ENCODE results near the gene GPATCH11.

DNA sequence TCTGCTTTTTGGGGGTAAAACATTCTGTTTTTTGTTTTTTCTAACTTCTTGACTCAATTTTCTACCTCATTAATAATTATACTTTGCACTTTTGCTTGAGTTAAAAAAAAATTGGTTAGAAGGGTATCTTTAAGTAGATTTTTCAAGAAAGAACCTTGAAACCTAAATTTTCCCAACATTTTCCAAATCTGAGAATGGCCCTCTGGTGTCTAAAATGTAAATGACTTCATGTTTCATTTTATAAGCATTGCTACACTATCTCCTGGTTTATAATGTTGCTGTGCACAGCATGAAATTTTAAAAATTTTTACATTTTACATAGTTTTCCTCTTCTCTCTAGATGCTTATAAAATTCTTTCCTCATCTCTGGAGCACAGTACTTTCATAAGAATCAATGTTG lies 58.2 kb downstream of the GPATCH11 start:
- TF ChIP-seq, protein P1, sequence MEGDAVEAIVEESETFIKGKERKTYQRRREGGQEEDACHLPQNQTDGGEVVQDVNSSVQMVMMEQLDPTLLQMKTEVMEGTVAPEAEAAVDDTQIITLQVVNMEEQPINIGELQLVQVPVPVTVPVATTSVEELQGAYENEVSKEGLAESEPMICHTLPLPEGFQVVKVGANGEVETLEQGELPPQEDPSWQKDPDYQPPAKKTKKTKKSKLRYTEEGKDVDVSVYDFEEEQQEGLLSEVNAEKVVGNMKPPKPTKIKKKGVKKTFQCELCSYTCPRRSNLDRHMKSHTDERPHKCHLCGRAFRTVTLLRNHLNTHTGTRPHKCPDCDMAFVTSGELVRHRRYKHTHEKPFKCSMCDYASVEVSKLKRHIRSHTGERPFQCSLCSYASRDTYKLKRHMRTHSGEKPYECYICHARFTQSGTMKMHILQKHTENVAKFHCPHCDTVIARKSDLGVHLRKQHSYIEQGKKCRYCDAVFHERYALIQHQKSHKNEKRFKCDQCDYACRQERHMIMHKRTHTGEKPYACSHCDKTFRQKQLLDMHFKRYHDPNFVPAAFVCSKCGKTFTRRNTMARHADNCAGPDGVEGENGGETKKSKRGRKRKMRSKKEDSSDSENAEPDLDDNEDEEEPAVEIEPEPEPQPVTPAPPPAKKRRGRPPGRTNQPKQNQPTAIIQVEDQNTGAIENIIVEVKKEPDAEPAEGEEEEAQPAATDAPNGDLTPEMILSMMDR (IDR thresholded peaks at IDR 0.05; ENCODE audit: borderline replicate concordance, extremely low read depth, low read length, poor library complexity, severe bottlenecking) = no peak
- TF ChIP-seq EZH2 (IDR thresholded peaks at IDR 0.05; ENCODE audit: borderline replicate concordance, low read depth, low read length, severe bottlenecking) = no peak
